HCT116 (cell line): Measurements from ENCODE around the gene PROM2. TPM values are rescaled to one million over a fixed set of nuclear protein-coding genes. Genes with fewer than 3 reads are reported as not detected.

ENCODE experiments used
- ATAC-seq: fragments of 200-7000 bp; cut with Tn5 transposase; 2 replicates; pipeline ENCODE4 v1.9.1; 2020; ENCODE audit warnings: mild to moderate bottlenecking, moderate library complexity
- BruUV-seq: library from RNA; stranded (reverse); fragments of 400-500 nt; replicated peaks from 2 replicates; lab custom pipeline; 2021; lab: Mats Ljungman, UMichigan
- CTCF ChIA-PET: fragments of 300-600 bp; sonication (Branson Sonifier 250); formaldehyde crosslinking; loops from one replicate; lab custom pipeline; 2021; ENCODE audit warnings: antibody characterized with exemption; lab: Charles Lee
- POLR2A ChIA-PET: fragments of 300-600, 350-600 bp; sonication (Branson Sonifier 250); formaldehyde crosslinking; loops from one replicate; lab custom pipeline; 2021; ENCODE audit warnings: antibody characterized with exemption; lab: Charles Lee
- RAD21 ChIA-PET, 2 experiments: fragments of 300-600 bp; sonication (Branson Sonifier 250); formaldehyde crosslinking; loops; one replicate each; lab custom pipeline; 2023; ENCODE audit warnings: low total read pairs in 2 of 2; ENCODE audit not compliant: uncharacterized antibody in 2 of 2, unreplicated experiment in 2 of 2, low non-redundant PET in 1 of 2; lab: Charles Lee
- DNase-seq: peaks from one replicate; pipeline ENCODE4 v3.0.0-alpha.2; 2010; ENCODE audit warnings: low read depth, low spot score
- H2AFZ ChIP-seq: fragments of 200-600 bp; shearing (Covaris generic), sonication (generic); 2 replicates; pipeline ENCODE4 v1.6.1; 2017; ENCODE audit warnings: low read depth, mixed run types, mixed read lengths, antibody characterized with exemption, low read length; ENCODE audit not compliant: poor library complexity, severe bottlenecking
- H3K27ac ChIP-seq: 2 replicates; pipeline ENCODE4 v1.5.1; 2012; ENCODE audit warnings: low read depth, low read length
- H3K27me3 ChIP-seq: fragments of 200-600 bp; sonication (generic); 2 replicates; pipeline ENCODE4 v1.6.1; 2016; ENCODE audit warnings: mixed run types, low read length, mixed read lengths; ENCODE audit not compliant: insufficient read depth
- H3K36me3 ChIP-seq, 2 experiments: fragments of 200-500 bp in 1 of 2; fragments of 200-600 bp in 1 of 2; sonication (Bioruptor generic) in 1 of 2; sonication (generic) in 1 of 2; 2 replicates each; pipeline versions ENCODE4 v1.5.1 to v1.6.1; 2014 to 2016; ENCODE audit warnings: low read length in 2 of 2, inconsistent platforms in 1 of 2, mixed read lengths in 1 of 2, mixed run types in 1 of 2; ENCODE audit not compliant: insufficient read depth in 2 of 2, control insufficient read depth in 1 of 2
- H3K4me1 ChIP-seq, 2 experiments: fragments of 200-600 bp in 1 of 2; sonication (generic) in 1 of 2; 2 replicates each; pipeline versions ENCODE4 v1.5.1 to v1.6.1; 2012 to 2017; ENCODE audit warnings: low read length in 2 of 2, inconsistent platforms in 1 of 2, mild to moderate bottlenecking in 1 of 2, mixed read lengths in 1 of 2, mixed run types in 1 of 2, moderate library complexity in 1 of 2; ENCODE audit not compliant: insufficient read depth in 2 of 2, control insufficient read depth in 1 of 2
- H3K4me2 ChIP-seq: fragments of 200-600 bp; sonication (generic); 2 replicates; pipeline ENCODE4 v1.6.1; 2017; ENCODE audit warnings: mixed run types, low read length, mixed read lengths
- H3K4me3 ChIP-seq, 2 experiments: fragments of 200-600 bp in 1 of 2; sonication (generic) in 1 of 2; replicated peaks in 1 of 2; 2 replicates each; pipeline ENCODE4 v1.5.1; 2011 to 2016; ENCODE audit warnings: low read length in 2 of 2, control low read depth in 1 of 2, low read depth in 1 of 2, mild to moderate bottlenecking in 1 of 2, mixed read lengths in 1 of 2, mixed run types in 1 of 2
- H3K79me2 ChIP-seq: fragments of 200-600 bp; sonication (generic); 2 replicates; pipeline ENCODE4 v1.6.1; 2017; ENCODE audit warnings: mild to moderate bottlenecking, mixed run types, low read length, moderate library complexity, mixed read lengths; ENCODE audit not compliant: insufficient read depth
- H3K9ac ChIP-seq: fragments of 200-600 bp; sonication (generic); 2 replicates; pipeline ENCODE4 v1.6.1; 2016; ENCODE audit warnings: low read length, mixed read lengths
- H3K9me2 ChIP-seq: fragments of 200-600 bp; sonication (generic), shearing (Covaris generic); 2 replicates; pipeline ENCODE4 v1.6.1; 2017; ENCODE audit warnings: mixed run types, mild to moderate bottlenecking, moderate library complexity; ENCODE audit not compliant: insufficient read depth
- H3K9me3 ChIP-seq, 2 experiments: fragments of 200-500 bp in 1 of 2; fragments of 200-600 bp in 1 of 2; sonication (Bioruptor generic) in 1 of 2; sonication (generic) in 1 of 2; 2 replicates each; pipeline ENCODE4 v1.6.1; 2014 to 2017; ENCODE audit warnings: low read length in 2 of 2, mixed read lengths in 2 of 2, inconsistent platforms in 1 of 2, low read depth in 1 of 2, mild to moderate bottlenecking in 1 of 2, mixed run types in 1 of 2, moderate library complexity in 1 of 2; ENCODE audit not compliant: control insufficient read depth in 1 of 2, insufficient read depth in 1 of 2
- H4K20me1 ChIP-seq: fragments of 200-600 bp; sonication (generic), shearing (Covaris generic); 2 replicates; pipeline ENCODE4 v1.6.1; 2017; ENCODE audit warnings: mixed run types, mild to moderate bottlenecking, moderate library complexity; ENCODE audit not compliant: insufficient read depth
- CBX3 ChIP-seq: IDR thresholded peaks from 2 replicates; pipeline ENCODE4 v1.6.1; 2012; ENCODE audit warnings: low read depth
- CEBPB ChIP-seq: IDR thresholded peaks from 2 replicates; pipeline ENCODE4 v1.6.1; 2012; ENCODE audit warnings: low read depth
- ELF1 ChIP-seq: IDR thresholded peaks from 2 replicates; pipeline ENCODE4 v1.6.1; 2012; ENCODE audit warnings: low read depth, borderline replicate concordance
- EZH2 ChIP-seq: fragments of 200-600 bp; sonication (generic); IDR thresholded peaks from 2 replicates; pipeline ENCODE4 v1.6.1; 2017; ENCODE audit warnings: antibody characterized with exemption, mixed run types
- EZH2phosphoT487 ChIP-seq: fragments of 200-600 bp; IDR thresholded peaks from 2 replicates; pipeline ENCODE4 v1.6.1; 2018; ENCODE audit warnings: antibody characterized with exemption, borderline replicate concordance
- FOSL1 ChIP-seq: IDR thresholded peaks from 2 replicates; pipeline ENCODE4 v1.6.1; 2012; ENCODE audit warnings: low read depth
- JUND ChIP-seq: IDR thresholded peaks from 2 replicates; pipeline ENCODE4 v1.6.1; 2012
- POLR2AphosphoS5 ChIP-seq: IDR thresholded peaks from 2 replicates; pipeline ENCODE4 v1.6.1; 2011; ENCODE audit warnings: mild to moderate bottlenecking, low read depth, low read length, moderate library complexity
- RAD21 ChIP-seq: IDR thresholded peaks from 2 replicates; pipeline ENCODE4 v1.6.1; 2012; ENCODE audit warnings: low read depth, mild to moderate bottlenecking
- TCF7L2 ChIP-seq: IDR thresholded peaks from 2 replicates; pipeline ENCODE4 v1.7.0; 2011; ENCODE audit warnings: borderline replicate concordance, inconsistent platforms; ENCODE audit not compliant: insufficient read depth, insufficient read length; ENCODE audit errors: extremely low read depth
- ZNF274 ChIP-seq: fragments of 200-500 bp; sonication (Bioruptor generic); IDR thresholded peaks from 2 replicates; pipeline ENCODE4 v1.6.1; 2014; ENCODE audit warnings: mild to moderate bottlenecking, low read depth, low read length, inconsistent platforms
- intact Hi-C: fragments of 100-400 bp; cut with micrococcal nuclease; formaldehyde crosslinking; loops from 2 replicates; pipeline ENCODE4 v1.10.0; 2022
- total RNA-seq: library from RNA; stranded (reverse); gene quantifications from one replicate; pipeline ENCODE4 v1.2.1, GENCODE V29; 2021; ENCODE audit not compliant: unreplicated experiment
- TF ChIP-seq, protein P1 (sequence below): IDR thresholded peaks from 2 replicates; pipeline ENCODE4 v1.6.1; 2012; ENCODE audit warnings: low read depth
- TF ChIP-seq, protein P2 (sequence below), 3 experiments: fragments of 200-600 bp in 1 of 3; sonication (generic) in 1 of 3; IDR thresholded peaks in 2 of 3; conservative IDR thresholded peaks in 1 of 3; 2 replicates each; pipeline ENCODE4 v1.5.1; 2012 to 2017; ENCODE audit warnings: low read depth in 2 of 3, low read length in 2 of 3, antibody characterized with exemption in 1 of 3, borderline replicate concordance in 1 of 3, control low read depth in 1 of 3, mild to moderate bottlenecking in 1 of 3, mixed read lengths in 1 of 3, mixed run types in 1 of 3, moderate library complexity in 1 of 3; ENCODE audit not compliant: insufficient read depth in 1 of 3

The PROM2 gene
- total RNA-seq, 1 experiment from 2014 or later, result 11.9 TPM

GRCh38 chr2:95333056-95333455 is 58.8 kb downstream of the PROM2 start:
- H3K9ac ChIP-seq, result no peak overlapping the region
- ChIA-PET POLR2A (interaction anchor here (1.4 kb wide), 1 partner anchor 12 kb away, joined by 5 read pairs; no protein-coding TSS in a partner anchor), CTCF (interaction anchor here (1.2 kb wide), 1 partner anchor 12 kb away, joined by 3 read pairs; no protein-coding TSS in a partner anchor), RAD21 (no interaction called here)
- no peak for TF ChIP-seq EZH2
- no peak for TF ChIP-seq CBX3
- no peak for TF ChIP-seq TCF7L2
- no peak for TF ChIP-seq FOSL1
- TF ChIP-seq JUND, result no peak
- TF ChIP-seq RAD21, result no peak
- TF ChIP-seq, protein P1, sequence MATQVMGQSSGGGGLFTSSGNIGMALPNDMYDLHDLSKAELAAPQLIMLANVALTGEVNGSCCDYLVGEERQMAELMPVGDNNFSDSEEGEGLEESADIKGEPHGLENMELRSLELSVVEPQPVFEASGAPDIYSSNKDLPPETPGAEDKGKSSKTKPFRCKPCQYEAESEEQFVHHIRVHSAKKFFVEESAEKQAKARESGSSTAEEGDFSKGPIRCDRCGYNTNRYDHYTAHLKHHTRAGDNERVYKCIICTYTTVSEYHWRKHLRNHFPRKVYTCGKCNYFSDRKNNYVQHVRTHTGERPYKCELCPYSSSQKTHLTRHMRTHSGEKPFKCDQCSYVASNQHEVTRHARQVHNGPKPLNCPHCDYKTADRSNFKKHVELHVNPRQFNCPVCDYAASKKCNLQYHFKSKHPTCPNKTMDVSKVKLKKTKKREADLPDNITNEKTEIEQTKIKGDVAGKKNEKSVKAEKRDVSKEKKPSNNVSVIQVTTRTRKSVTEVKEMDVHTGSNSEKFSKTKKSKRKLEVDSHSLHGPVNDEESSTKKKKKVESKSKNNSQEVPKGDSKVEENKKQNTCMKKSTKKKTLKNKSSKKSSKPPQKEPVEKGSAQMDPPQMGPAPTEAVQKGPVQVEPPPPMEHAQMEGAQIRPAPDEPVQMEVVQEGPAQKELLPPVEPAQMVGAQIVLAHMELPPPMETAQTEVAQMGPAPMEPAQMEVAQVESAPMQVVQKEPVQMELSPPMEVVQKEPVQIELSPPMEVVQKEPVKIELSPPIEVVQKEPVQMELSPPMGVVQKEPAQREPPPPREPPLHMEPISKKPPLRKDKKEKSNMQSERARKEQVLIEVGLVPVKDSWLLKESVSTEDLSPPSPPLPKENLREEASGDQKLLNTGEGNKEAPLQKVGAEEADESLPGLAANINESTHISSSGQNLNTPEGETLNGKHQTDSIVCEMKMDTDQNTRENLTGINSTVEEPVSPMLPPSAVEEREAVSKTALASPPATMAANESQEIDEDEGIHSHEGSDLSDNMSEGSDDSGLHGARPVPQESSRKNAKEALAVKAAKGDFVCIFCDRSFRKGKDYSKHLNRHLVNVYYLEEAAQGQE, result no peak
- TF ChIP-seq EZH2phosphoT487, result no peak
- no peak for TF ChIP-seq ELF1
- TF ChIP-seq CEBPB, result no peak
- TF ChIP-seq, protein P2, sequence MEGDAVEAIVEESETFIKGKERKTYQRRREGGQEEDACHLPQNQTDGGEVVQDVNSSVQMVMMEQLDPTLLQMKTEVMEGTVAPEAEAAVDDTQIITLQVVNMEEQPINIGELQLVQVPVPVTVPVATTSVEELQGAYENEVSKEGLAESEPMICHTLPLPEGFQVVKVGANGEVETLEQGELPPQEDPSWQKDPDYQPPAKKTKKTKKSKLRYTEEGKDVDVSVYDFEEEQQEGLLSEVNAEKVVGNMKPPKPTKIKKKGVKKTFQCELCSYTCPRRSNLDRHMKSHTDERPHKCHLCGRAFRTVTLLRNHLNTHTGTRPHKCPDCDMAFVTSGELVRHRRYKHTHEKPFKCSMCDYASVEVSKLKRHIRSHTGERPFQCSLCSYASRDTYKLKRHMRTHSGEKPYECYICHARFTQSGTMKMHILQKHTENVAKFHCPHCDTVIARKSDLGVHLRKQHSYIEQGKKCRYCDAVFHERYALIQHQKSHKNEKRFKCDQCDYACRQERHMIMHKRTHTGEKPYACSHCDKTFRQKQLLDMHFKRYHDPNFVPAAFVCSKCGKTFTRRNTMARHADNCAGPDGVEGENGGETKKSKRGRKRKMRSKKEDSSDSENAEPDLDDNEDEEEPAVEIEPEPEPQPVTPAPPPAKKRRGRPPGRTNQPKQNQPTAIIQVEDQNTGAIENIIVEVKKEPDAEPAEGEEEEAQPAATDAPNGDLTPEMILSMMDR (IDR thresholded peaks at IDR 0.05 in 2 of 3, conservative IDR thresholded peaks at IDR 0.05 in 1 of 3; ENCODE audit: borderline replicate concordance in 1 of 3, insufficient read depth in 1 of 3, low read depth in 2 of 3, low read length in 2 of 3), result no peak
- no peak for TF ChIP-seq POLR2AphosphoS5
- TF ChIP-seq ZNF274, result no peak
- no peaks in the 10 kb centered on the region for H3K27me3 ChIP-seq
- no peaks in the 10 kb centered on the region for H3K79me2 ChIP-seq
- no peaks in the 10 kb centered on the region for H3K9me3 ChIP-seq
- H4K20me1 ChIP-seq, result no peaks in the 10 kb centered on the region
- no peak for DNase-seq
- H2AFZ ChIP-seq, result no peak overlapping the region
- H3K4me2 ChIP-seq, result no peak overlapping the region
- ATAC-seq, result no peak
- intact Hi-C loops, result no loop called here
- no peaks in the 10 kb centered on the region for H3K36me3 ChIP-seq
- no peak overlapping the region for H3K4me3 ChIP-seq
- no TSS peak for BruUV-seq
- peaks cover 16 to 22% of the 10 kb centered on the region in 2 experiments; a peak in 3 of 4 replicates for H3K4me1 ChIP-seq
- H3K27ac ChIP-seq, result no peak overlapping the region; the same call in 1 of the 2 replicates
- no peaks in the 10 kb centered on the region for H3K9me2 ChIP-seq
